NCI-H524 (cell line): ENCODE data around the gene SYP.
A peak's percentile ranks its signal among the peaks of the same experiment; 100 is the strongest.

Experiments used
- DNase-seq, 2 experiments: peaks; one replicate each; lab custom pipeline; 2025; lab: John Stamatoyannopoulos, UW

The SYP gene

DNA sequence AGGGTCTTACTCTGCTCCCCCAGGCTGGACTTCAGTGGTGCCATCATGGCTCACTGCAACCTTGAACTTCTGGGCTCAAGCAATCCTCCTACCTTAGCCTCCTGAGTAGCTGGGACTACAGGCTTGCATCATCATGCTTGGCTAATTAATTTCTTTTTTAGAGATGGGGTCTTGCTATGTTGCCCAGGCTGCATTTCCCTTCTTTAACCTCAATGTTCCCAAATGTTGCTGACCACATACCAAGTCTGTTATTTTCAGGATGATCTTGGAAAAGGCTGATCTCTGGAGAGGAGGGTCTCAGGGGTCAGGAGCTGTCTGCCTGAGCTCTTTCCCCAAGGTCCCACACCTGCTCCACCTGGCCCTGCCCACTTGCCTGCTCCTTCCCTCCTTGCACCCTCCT, 20.1 kb upstream of the SYP start:
- no peak for DNase-seq

DNA sequence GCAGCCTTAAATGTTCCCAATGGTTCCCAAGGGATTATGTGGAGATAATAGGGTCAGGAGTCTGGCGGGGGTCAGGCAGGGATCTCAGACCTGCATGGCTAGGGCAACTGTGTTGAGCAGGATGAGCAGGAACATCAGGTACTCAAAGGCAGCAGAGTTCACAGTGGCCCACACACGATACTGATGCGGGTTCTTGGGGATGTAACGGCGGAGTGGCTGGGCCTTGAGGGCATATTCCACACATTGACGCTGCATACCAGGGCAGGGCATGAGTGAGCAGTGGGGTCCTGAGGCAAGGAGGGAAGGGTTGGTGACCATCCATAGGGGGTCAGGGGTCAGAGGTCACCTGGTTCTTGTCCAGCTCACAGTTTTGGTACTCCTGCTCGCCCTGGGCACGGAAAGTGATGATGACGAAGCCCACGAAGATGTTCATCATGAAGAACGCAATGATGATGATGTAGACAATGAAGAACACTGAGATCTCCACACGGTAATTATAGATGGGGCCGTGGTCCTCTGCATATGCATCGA, 15.1 kb upstream of the SYP start:
- no peak for DNase-seq

DNA sequence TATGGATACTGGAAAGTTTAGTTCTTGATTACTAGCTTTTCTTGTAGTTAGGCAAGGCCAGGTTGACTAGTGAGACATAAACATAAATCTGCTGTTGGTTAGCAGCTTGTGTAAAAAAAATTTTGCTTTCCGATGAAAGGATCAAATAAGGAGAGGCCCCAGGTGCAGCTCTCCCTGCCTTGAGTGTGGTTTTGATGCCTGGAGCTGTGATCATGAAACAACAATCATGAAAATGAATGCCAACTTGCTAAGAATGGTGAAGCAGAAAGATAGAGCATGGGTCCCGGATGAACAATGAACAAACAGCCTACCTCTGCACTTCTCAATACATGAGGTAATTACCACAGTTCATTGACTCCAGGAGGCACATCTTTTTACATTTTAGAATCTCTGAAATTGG, 14.4 kb upstream of the SYP start:
- DNase-seq, result no peak

DNA sequence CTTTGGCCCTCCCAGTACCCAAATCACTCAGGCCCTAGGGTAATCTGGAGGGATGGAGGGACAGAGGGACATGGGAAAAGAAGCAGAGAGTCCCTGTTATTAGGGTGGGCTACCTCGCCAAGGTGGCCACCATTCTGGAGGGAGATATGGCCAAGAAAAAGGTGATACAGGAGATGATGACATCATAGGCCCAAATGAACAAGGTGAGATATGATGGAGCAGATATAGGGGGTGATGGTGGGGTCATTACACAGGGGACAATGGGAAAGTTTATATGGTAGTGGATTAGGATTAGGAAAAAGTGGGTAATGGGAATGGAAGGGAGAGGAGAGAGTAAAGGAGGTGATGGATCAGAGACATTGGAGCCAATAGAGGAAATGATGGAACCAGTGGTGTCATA, 12.9 kb upstream of the SYP start:
- no peak for DNase-seq

DNA sequence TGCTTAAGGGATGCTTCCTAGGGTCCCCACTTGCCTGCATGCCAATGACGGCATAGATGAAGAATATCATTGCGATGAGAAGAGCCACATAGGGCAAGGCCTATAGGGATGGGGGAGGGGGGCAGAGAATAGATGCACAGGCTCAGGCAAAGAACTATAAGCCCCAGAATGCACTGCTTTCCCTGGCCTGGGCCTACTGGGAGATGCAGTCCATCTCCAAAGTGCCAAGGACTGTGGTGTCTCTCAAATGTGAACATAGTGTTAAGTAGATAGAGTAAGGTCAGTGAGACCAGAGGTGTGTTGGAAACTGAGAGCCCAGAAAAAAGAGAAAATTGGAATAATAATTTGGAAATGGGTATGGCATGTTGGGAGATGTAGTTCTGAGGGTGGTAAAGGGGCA, 12.2 kb upstream of the SYP start:
- no peak for DNase-seq

DNA sequence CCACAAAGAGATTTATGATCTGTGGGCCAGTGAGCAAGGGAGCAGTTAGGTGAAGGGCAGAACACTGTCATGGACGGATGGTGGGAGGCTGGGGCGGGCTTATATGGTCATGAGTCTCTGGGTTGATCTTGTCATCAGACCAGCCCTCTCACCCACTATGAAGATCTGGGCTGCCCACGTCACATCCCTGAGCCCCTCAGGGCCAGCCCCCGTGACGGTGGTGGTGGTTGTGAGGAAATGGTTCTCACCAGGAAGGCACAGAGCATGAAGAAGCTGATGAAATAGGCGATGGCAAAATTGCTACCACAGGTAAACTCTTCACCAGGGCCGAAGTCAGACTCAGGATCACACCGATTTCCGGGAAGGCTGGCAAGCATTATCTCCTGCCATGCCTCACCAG, 11.1 kb upstream of the SYP start:
- DNase-seq, result no peak

DNA sequence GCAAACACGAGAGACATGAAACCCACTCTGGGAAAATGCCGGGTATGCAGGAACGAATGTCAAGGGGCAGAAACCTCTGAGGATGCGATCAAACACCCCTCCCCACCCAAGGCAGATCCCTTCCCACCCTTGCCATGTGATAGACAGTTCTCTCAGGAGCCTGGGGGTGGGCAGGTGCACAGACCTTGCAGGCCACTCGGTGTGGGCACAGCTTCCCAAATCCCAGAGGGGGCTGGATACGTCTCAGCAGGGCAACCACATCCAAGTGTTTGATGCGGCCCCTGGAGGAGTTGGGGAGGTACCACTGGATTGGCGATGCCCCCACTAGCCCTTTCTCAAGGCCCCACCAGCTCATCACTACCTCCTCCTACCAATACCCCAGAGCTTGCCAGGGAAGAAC, 10.4 kb upstream of the SYP start:
- DNase-seq, result no peak

DNA sequence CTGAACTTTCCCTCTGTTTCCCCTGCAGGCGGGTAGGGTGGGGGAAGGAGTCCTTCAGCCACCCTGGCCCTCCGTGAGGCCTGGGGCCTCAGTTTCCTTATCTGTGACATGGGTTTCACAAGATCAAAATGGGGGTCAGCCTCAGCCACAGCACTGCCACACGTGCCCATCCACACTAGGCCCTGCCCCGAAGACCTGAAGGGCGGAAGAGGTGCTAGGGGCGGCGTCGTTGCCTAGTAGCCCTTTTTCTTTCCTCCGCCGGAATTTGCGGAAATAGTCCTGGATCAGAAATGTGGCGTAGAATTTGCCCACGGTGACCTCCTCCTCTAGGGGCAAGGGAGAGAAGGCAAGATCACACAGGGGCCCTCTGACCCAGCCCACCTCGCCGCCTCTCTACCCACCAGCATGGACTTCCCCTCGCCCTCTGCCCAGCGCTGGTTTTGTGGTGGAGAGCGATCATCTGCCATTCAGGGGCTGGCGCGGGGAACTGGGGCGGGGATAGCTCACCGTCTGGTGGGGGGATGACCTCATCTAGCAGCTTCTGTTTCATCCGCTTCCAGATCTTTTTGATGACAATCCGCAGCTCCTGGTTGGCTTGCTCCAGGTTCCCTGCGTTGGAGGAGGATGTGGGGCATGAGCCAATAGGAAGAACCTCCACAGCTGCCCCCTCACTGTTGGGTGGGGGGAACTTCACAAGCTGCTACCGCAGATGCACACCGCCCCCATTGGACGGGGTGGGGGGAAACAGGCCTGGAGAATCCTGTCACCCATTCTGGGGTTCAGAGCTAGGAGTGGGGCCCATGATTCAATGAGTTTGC, 9.7 kb upstream of the SYP start:
- DNase-seq, result peak; percentile 26 to 81

DNA sequence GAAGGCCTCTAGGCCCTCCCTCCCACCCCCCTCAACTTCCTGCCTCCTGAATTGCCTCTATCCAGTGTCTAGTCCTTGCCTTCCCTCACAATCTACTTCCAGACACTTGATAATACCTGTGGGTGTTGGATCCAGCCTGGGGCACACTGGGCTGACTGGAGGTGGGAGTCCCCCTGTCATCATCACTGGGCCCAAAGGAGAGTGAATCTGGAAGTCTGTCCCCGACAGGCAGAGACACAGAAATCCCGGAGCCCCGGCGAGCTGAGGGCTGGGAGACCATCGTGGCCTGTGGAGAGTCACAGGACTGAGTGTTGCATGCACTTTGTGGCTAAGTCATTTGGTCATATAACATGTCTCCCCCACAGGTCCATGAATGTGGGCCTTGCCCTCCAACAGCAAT, 8.4 kb upstream of the SYP start:
- no peak for DNase-seq

DNA sequence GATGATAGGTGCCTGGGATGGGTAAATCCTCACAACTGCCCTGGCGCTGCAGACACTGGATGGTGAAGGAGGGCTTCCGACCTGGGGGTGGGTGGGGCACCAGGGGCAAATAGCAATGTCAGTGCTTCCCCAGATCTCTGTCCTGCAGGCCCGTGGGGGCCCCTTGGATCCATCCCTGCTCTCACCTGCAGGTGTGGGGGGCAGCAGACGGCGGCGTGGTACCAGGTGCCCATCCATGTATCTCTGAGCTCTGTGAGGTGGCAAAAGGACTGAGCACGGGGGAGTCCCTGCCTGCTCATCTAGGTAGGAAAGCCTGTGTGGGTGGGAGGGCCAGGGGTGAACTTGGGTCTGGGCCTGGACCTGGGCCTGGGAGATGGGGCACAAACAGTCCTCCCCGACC, 6.5 kb upstream of the SYP start:
- DNase-seq, result no peak

DNA sequence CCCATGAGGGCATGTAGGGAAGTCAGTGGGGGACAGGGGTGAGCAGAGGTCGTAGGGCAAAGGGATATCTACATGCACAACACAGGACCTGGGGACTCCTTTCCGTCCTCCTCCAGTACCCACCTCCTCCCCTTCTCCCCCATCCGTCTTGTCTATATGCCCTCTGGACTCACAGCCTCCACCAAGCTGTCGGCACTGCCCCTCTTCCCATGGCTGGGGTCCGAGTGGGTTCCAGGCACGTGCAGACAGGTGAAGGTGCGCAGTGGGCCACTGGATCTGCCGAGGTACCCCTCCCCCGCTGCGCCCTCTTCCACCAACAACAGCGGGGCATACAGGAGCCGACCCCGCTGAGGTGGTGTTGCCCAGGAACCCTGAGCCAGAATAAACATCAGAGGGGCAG, 5.5 kb upstream of the SYP start:
- DNase-seq, result no peak

DNA sequence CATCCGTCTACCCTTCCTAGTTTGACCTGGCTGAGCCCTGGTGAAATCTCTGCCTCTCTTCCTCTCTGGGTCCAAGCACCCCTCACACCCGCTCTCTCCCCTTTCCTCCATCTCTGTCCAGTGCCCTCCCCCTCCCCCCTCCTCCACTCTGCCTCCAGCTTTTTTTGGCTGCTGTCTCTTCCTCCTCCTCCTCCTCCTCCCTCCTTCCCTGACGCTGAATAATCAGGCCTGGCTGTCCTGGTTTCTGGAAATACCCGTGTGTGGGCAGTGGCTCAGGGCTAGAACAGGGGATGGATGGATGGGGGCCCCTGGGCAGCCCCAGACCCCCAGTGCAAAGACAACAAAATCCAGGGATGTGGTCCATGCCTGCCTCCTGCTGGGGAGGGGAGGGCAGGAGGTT, 4.7 kb upstream of the SYP start:
- DNase-seq, result no peak

DNA sequence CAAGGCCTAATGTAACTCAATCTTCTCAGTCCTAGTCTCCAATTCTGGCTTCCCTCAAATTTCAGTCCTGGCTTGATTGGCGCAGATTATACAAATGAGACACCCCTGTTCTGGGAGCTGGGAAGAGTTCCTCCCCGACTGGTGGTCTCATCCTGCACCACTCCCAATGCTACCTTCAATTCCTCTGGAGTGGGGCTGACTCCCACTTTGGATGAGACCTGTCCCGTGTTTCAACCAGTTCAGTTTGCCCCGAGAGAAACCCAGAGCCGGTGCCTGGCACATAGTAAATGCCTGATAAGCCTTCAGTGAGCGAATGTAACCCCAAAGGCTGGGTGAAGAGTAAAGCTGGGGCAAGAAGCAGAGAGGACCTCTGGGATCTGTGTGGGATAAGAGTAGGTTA, 4.0 kb upstream of the SYP start:
- DNase-seq, result no peak

DNA sequence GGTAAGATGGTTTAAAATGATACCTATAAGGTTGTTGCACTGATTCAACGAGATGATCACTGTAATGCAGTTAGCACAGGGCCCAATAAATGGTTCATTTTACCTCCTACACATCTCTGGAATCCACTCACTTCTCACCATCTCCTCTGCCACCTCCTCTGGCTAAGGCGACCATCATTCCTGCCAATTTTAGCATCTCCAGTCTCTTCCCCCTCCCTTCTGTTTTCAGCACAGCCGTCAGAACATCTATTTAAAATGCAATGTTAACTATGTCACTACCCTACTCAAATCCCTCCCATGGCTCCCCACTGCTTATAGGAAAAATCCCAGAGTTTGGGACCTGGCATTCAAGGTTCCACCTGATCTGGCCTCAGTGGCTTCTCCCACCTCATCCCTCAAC, 3.5 kb upstream of the SYP start:
- no peak for DNase-seq

DNA sequence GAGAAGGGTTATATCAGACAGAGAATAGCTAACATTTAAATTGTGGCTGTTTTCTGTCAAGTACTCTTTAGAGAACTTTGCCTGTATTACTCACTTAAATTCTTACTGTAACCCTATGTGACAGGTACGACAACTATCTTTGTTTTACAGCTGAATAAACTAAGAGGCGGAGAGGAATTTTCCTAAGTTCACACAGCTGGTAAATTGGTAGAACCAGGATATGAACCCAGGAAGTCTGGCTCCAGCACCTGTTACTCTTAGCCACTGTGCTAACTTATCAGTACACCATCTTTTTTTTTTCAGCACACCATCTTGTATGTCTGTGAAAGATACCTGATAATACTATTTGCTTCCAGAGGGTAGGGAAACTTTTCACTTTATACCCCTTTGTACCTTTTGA, 2.0 kb upstream of the SYP start:
- DNase-seq, result no peak

DNA sequence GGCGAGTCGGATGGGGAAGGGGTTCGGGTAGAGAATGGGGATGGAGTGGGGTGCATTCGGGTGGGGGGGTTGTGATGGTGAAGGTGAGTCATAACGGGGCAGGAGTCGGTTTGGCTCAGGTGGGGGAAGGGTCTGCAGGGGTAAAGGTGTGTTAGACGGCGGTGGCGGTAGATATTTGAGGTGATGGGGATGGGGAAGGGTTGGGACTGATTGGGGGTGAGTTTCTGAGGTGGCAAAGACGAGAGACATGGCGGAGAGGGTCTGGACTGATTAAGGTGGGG, 738 bp downstream of the SYP start:
- no peak for DNase-seq

DNA sequence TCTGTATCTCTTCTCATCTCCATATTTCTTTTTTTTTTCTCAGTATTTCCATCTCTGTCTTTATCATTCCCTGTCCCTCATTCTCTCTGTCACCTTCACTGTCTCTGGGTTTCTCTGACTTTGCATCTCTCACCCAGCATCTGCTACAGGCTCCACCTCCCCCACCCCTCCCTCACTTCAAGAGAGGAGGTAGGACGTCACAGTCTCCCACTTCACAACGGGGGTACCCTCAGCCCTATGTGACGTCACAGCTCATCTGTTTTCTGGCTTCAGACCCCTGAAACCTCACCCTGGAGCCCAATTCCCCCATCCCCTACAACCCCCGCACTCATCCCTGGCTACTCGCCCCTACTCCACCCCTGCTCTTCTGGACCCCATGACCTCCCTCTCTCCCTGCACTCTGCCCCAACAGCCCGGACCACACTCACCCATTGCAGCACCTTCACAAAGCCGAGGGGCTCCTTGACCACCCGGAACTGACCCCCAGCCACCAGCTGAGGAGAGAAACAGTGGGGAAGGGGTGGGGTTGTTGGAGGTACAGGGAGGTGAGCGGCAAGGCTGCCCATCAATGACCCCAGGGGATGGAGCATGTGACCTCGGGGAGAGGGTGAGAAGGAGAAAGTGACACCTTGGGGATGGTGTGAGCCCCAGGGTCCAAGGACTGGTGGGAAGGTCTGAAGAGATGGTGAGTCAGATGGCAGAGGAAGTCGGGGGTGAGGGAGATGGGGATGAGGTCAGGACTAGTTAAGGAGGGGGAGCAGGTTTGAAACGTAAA, 1.3 kb downstream of the SYP start:
- peak in 1 of 2 experiments; percentile 18 for DNase-seq

DNA sequence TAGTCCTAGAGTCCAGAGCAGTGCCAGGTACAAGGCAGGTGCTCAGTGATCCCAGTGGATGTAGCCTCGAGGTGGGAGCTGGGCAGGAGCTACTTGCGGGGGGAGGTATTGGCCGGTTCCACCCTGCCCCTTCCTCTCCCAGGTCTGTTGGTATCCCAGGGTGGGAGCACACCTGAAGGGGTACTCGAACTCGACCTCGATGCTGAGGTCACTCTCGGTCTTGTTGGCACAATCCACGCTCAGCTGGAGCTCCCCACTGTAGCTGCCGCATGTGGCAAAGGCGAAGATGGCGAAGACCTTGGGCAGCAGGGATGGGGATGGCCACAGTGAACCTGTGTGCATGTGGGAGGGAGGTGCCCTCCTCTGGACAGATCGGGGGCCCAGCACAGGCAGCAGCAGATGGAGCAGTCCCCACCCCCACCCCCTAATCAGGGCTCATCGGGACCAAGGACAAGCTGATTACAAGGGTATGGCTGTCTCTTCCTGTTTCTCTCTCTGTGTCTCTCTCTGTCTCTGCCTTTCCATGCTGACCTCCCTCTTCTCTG, 2.4 kb downstream of the SYP start:
- DNase-seq, result peak in 1 of 2 experiments; percentile 33

DNA sequence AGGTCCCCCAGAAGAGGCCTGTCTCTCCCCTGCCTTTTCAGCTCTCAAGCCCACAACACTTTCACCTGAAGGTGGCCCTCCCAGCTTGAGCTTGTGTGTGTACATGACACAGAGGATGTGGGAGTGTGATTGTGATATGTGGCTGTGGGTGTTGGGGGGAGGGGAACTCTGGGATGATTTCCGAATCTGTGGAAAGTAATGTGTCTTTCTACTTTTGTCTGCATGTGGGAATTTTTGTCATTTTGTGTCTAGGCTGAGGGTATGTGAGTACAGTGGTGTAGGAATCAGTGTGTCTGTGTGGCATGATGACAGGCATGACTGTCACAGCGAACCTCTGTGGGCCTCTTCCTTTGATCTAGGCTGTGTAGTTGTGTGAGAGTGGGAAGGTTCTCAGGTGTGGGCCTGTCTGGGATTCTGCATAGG, 6.4 kb downstream of the SYP start:
- DNase-seq, result no peak

DNA sequence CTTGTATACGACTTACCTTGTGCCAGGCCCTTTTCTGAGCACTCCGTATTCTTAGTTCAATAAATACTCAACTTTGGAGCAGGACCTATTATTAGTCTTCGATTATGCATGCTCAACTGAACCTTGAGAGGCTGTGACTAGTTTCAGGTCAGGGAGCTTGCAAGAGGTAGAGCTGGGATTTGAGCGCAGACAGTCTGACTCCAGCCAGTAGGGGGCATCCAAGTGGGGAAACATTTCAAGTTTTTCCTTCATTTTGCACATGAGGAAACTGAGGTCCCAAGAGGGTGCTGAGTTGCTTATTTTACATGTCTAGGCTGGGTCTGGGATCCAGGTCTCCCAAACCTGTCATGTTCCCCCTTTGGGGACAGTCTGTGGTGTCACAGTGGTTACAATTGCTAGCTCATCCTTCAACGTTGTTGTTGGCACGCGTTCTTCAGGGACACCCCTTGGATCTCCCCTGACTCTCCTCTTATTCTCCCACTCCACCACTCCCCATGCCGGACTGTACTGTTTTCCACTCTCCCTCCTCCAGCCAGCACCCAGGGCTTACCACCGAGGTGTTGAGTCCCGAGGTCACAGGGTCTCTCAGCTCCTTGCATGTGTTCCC, 7.2 kb downstream of the SYP start:
- DNase-seq, result peak in 1 of 2 experiments; percentile 14

DNA sequence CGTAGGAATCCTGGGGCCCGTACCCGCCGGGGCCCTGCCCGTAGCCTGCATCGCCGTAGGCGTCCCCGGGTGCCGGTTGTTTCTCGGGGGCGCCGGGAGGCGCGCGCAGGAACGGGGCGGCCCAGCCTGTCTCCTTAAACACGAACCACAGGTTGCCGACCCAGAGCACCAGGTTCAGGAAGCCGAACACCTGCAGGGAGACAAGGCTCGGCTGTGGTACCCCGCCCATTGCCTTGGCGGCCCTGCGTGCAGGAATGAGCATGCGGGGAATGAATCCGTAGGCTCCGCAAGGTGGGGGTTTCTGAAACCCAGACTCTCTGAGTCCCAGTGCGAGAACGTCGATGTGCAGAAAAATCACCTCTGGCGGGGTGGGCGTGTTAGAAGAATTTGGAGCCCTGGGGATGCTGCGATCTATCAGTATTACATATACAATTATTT, 8.4 kb downstream of the SYP start:
- no peak for DNase-seq

DNA sequence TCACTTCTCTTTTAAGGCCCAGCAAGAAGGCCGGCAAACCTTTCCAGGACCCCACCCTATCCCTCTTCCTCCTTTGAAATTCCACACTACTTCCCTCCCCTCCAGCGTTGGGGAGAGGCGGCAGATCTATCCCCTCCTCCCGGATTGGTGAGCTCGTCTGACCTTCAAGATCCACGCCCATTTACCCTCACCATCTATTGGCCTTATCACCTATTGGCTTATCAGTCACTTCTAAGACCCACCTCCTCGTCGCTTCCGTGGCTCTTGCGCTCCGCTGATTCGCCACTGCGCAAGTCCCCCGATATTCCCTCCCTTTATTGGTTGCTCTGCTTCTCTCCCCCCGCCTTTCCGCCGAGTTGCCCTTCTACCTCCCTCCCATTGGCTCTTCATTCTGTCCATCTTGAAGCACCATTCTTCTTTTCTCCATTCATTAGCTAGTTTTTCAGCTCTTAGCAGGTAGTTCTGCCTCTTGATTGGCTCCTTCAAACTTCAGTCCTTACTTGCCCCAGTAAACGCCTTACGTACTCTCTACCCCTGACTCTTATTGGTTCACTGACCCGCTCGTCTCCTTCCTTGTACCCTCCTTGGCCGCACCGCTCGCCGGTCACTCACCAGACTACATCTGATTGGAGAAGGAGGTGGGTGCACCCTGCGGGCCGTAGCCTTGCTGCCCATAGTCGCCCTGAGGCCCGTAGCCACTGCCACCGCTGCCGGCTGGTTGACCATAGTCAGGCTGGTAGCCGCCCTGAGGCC, 9.0 kb downstream of the SYP start:
- DNase-seq, result no peak
